ENCODE results near the gene PPP1R36. TPM values are rescaled to one million over a fixed set of nuclear protein-coding genes. Genes with fewer than 3 reads are reported as not detected.

PPP1R36 gene
- total and polyA plus RNA-seq, 5 donors from 2014 or later = 0.28 to 0.32 TPM; not detected in 3

DNA sequence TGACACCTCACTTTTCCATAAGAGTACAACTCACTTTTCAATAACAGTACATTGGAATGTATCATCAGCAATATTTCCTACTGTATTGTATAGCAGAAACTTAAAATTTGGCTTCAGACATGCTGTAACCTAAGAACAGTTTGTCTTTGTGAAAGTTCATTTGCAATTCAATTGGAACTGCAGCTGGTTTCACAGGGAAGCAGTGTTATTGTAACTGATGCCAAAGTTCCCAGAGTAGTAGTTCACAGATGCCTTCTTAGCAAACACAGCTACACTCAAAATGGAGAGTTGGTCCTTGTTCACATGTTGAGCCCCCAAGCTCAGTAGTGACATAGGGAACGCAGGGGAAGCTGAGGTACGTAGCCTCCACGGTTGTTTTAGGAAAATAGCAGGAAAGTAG lies 23.3 kb downstream of the PPP1R36 start:
- Mint-ChIP-seq H3K4me1 (no peaks in the 10 kb centered on the region), H3K9me3 (no peaks in the 10 kb centered on the region), H3K27ac (no peak overlapping the region), H3K36me3 (no peaks in the 10 kb centered on the region), H3K4me3 (no peak overlapping the region), H3K27me3 (peaks cover 11% of the 10 kb centered on the region)
- Histone ChIP-seq H3K9me3 (ENCODE audit: control insufficient read depth in 2 of 2, low read length in 2 of 2) (no peaks in the 10 kb centered on the region), H3K27ac (ENCODE audit: insufficient read depth, low read length, poor library complexity, severe bottlenecking) (no peak overlapping the region), H3K4me3 (ENCODE audit: low read depth, low read length) (no peak overlapping the region), H3K27me3 (ENCODE audit: control insufficient read depth, insufficient read depth, low read length) (peaks cover 4% of the 10 kb centered on the region), H3K36me3 (ENCODE audit: control insufficient read depth, insufficient read depth, low read length) (no peaks in the 10 kb centered on the region), H3K4me1 (ENCODE audit: control insufficient read depth, insufficient read depth, low read length, poor library complexity, severe bottlenecking) (no peaks in the 10 kb centered on the region)
- ATAC-seq (ENCODE audit: low read depth in 2 of 2) (no peak), DNase-seq (no peak)

DNA sequence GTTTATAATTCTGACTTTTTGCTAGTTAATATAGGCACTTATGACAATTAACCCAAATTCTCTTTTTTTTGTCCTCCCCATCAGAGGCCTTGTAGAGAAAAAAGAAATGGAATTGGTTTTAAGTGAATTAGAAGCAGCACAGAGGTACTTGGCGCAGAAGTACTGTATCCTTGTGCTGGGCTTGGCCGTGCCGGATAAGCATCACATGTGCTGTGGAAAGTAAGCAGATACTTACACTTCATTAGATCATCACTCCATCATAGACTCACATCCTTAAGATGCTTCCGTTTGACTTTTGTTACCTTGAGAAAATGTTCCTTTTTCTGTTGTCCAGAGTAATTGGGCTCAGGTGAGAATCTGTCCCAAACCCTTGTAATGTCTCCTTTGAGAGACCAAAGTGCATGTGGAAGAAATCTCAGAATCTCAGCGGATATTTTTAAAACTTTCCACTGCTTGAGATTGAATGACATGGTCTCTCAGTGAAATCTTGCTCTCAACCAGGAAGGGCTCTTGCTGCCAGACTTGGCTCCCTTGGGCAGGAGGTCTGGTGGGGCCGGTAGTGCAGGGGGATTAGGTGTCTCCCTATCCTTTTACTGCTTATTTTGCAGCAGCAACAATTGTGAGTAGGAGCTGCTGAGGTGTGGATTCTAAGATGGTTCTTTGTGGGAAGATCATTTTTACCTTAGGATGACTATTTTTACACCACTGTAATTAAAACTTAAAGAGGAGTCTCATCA lies 24.8 kb downstream of the PPP1R36 start:
- H3K4me3 ChIP-seq (ENCODE audit: low read depth, low read length) = no peak overlapping the region
- no peak for DNase-seq
- no peaks in the 10 kb centered on the region for H3K27me3 ChIP-seq (ENCODE audit: control insufficient read depth, insufficient read depth, low read length)
- no peaks in the 10 kb centered on the region for H3K36me3 ChIP-seq (ENCODE audit: control insufficient read depth, insufficient read depth, low read length)
- no peaks in the 10 kb centered on the region for H3K9me3 ChIP-seq (ENCODE audit: control insufficient read depth in 2 of 2, low read length in 2 of 2)
- H3K27me3 Mint-ChIP-seq = peaks cover 10% of the 10 kb centered on the region
- no peaks in the 10 kb centered on the region for H3K36me3 Mint-ChIP-seq
- H3K4me1 Mint-ChIP-seq = no peaks in the 10 kb centered on the region
- H3K27ac Mint-ChIP-seq = no peak overlapping the region
- H3K27ac ChIP-seq (ENCODE audit: insufficient read depth, low read length, poor library complexity, severe bottlenecking) = no peak overlapping the region
- no peak overlapping the region for H3K4me3 Mint-ChIP-seq
- H3K4me1 ChIP-seq (ENCODE audit: control insufficient read depth, insufficient read depth, low read length, poor library complexity, severe bottlenecking) = no peaks in the 10 kb centered on the region
- H3K9me3 Mint-ChIP-seq = no peaks in the 10 kb centered on the region
- no peak for ATAC-seq (ENCODE audit: low read depth in 2 of 2)

DNA sequence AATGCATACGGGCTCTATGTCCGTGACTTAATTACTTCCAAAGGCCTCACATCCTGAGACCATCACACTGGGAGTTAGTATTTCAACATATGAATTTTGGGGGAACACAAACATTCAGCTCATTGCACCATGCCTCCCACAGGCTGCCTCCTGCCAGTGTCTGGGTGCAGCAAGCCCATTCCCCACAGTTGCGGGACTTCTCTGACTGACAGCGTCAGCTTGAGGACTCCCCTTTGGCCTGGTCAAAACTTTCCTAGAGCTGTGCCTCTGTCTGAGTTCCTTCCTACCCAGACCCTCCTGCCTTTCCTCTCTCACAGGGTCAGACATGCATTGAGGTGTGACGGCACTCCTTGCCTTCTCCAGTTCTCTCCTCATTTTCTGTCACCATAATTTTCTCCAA lies 27.4 kb downstream of the PPP1R36 start:
- Histone ChIP-seq H3K27me3 (ENCODE audit: control insufficient read depth, insufficient read depth, low read length) (no peaks in the 10 kb centered on the region), H3K4me3 (ENCODE audit: low read depth, low read length) (no peak overlapping the region), H3K4me1 (ENCODE audit: control insufficient read depth, insufficient read depth, low read length, poor library complexity, severe bottlenecking) (no peaks in the 10 kb centered on the region), H3K9me3 (ENCODE audit: control insufficient read depth in 2 of 2, low read length in 2 of 2) (no peaks in the 10 kb centered on the region), H3K27ac (ENCODE audit: insufficient read depth, low read length, poor library complexity, severe bottlenecking) (no peak overlapping the region), H3K36me3 (ENCODE audit: control insufficient read depth, insufficient read depth, low read length) (no peaks in the 10 kb centered on the region)
- H3K9me3 Mint-ChIP-seq = no peaks in the 10 kb centered on the region
- no peaks in the 10 kb centered on the region for H3K4me1 Mint-ChIP-seq
- ATAC-seq (ENCODE audit: low read depth in 2 of 2) = no peak
- peak overlapping the region in 1 of 3 donors; percentile 14 for H3K27ac Mint-ChIP-seq
- no peak overlapping the region for H3K4me3 Mint-ChIP-seq
- H3K36me3 Mint-ChIP-seq = no peaks in the 10 kb centered on the region
- DNase-seq = no peak
- peaks cover 5% of the 10 kb centered on the region for H3K27me3 Mint-ChIP-seq

DNA sequence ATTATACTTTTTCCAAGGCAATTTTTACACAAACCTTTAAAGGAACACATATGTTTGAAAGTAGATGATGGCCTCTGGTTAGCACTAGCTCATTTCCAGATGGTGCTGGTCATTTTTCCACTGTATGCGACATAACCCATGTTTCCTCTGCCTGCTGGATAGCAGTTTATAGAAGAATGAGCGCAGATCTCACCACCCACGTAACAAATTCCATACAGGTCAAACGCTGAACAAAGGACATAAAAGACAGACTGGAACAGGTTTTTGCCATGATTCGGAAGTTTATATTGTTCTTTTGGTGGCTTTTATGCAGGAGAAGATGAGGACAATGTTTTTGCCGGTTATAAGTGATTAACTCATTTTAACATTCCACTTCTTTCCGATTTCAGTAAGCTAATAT lies 30.7 kb downstream of the PPP1R36 start:
- Histone ChIP-seq H3K9me3 (ENCODE audit: control insufficient read depth in 2 of 2, low read length in 2 of 2) (no peaks in the 10 kb centered on the region), H3K4me1 (ENCODE audit: control insufficient read depth, insufficient read depth, low read length, poor library complexity, severe bottlenecking) (no peaks in the 10 kb centered on the region), H3K4me3 (ENCODE audit: low read depth, low read length) (no peak overlapping the region), H3K27me3 (ENCODE audit: control insufficient read depth, insufficient read depth, low read length) (no peaks in the 10 kb centered on the region), H3K36me3 (ENCODE audit: control insufficient read depth, insufficient read depth, low read length) (no peaks in the 10 kb centered on the region), H3K27ac (ENCODE audit: insufficient read depth, low read length, poor library complexity, severe bottlenecking) (no peak overlapping the region)
- Mint-ChIP-seq H3K27ac (no peak overlapping the region), H3K27me3 (peaks cover 5% of the 10 kb centered on the region), H3K4me3 (no peak overlapping the region), H3K36me3 (no peaks in the 10 kb centered on the region), H3K4me1 (no peaks in the 10 kb centered on the region), H3K9me3 (no peaks in the 10 kb centered on the region)
- DNase-seq (no peak), ATAC-seq (ENCODE audit: low read depth in 2 of 2) (no peak)

DNA sequence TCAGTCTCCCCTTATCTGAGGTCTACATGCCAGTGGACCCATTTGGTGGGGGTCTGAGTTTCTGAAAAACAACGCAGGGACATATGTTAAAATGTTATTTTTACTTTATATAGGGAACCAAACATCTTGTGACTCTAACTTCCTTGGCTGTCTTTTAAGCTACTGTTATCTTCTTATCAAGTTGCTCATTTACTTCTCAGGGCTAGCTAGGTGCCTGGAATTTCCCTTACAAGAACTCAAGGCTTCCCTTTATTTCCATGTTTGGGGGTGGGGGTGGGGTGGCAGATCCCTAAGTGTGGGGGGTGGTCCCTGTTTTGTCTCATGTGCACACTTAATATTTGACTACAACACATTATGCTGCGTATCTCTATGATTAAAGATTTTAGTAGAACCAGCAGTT lies 31.6 kb downstream of the PPP1R36 start:
- Mint-ChIP-seq H3K36me3 (no peaks in the 10 kb centered on the region), H3K27ac (peak overlapping the region in 1 of 3 donors; percentile 32), H3K4me1 (peaks cover 0 to under 1% (median 0%) of the 10 kb centered on the region in 4 donors), H3K27me3 (peaks cover 5% of the 10 kb centered on the region), H3K9me3 (no peaks in the 10 kb centered on the region), H3K4me3 (no peak overlapping the region)
- Histone ChIP-seq H3K27ac (ENCODE audit: insufficient read depth, low read length, poor library complexity, severe bottlenecking) (no peak overlapping the region), H3K4me3 (ENCODE audit: low read depth, low read length) (no peak overlapping the region), H3K9me3 (ENCODE audit: control insufficient read depth in 2 of 2, low read length in 2 of 2) (no peaks in the 10 kb centered on the region), H3K4me1 (ENCODE audit: control insufficient read depth, insufficient read depth, low read length, poor library complexity, severe bottlenecking) (no peaks in the 10 kb centered on the region), H3K27me3 (ENCODE audit: control insufficient read depth, insufficient read depth, low read length) (no peaks in the 10 kb centered on the region), H3K36me3 (ENCODE audit: control insufficient read depth, insufficient read depth, low read length) (no peaks in the 10 kb centered on the region)
- DNase-seq = no peak
- no peak for ATAC-seq (ENCODE audit: low read depth in 2 of 2)

DNA sequence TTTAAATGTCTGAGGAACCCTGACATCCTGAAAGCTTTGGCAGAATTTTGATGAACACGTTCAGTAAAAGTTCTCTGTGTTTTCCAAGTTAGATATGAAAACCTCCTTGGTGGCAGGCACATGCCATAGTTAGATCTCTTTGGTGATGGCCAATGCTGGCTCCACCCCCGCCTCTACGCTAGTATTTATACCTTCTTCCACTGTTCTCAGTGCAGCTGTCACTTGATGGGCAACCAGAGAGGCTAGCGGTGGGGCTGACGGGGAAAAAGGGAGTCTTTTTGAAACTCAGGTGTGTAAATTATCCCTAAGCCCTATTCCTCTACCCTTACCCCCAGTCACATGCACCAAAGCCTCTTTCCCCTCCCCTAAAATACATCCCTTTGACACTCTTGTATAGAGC lies 32.1 kb downstream of the PPP1R36 start:
- no peak overlapping the region for H3K4me3 Mint-ChIP-seq
- H3K27ac ChIP-seq (ENCODE audit: insufficient read depth, low read length, poor library complexity, severe bottlenecking) = no peak overlapping the region
- no peak overlapping the region for H3K4me3 ChIP-seq (ENCODE audit: low read depth, low read length)
- no peak for ATAC-seq (ENCODE audit: low read depth in 2 of 2)
- H3K4me1 ChIP-seq (ENCODE audit: control insufficient read depth, insufficient read depth, low read length, poor library complexity, severe bottlenecking) = no peaks in the 10 kb centered on the region
- H3K36me3 Mint-ChIP-seq = no peaks in the 10 kb centered on the region
- peaks cover 0 to 3% (median 0%) of the 10 kb centered on the region in 4 donors for H3K4me1 Mint-ChIP-seq
- DNase-seq = no peak
- H3K27me3 Mint-ChIP-seq = peaks cover 5% of the 10 kb centered on the region
- H3K27me3 ChIP-seq (ENCODE audit: control insufficient read depth, insufficient read depth, low read length) = no peaks in the 10 kb centered on the region
- H3K9me3 ChIP-seq (ENCODE audit: control insufficient read depth in 2 of 2, low read length in 2 of 2) = no peaks in the 10 kb centered on the region
- no peak overlapping the region for H3K27ac Mint-ChIP-seq
- no peaks in the 10 kb centered on the region for H3K36me3 ChIP-seq (ENCODE audit: control insufficient read depth, insufficient read depth, low read length)
- no peaks in the 10 kb centered on the region for H3K9me3 Mint-ChIP-seq

DNA sequence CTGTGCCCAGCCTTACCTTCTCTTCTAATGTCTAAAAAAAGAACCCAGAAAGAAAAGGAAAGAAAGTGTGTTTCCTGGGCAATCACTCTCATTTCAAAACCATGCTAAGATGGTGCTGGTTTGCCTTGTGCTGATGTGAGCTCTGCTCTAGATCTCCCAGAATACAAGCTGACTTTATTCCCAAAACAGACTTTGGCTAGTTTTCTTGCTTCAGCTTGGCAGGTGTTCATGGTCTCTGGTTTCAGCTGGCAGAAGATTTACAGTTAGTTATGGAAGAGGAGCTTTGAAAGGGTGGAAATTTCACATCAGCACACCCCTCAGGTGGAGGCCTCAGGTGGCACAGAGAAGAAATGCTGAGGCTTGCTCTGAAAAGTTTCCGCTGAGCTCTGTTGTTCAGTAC lies 34.4 kb downstream of the PPP1R36 start:
- peaks cover 0 to 3% (median 0%) of the 10 kb centered on the region in 4 donors for H3K4me1 Mint-ChIP-seq
- H3K9me3 Mint-ChIP-seq = no peaks in the 10 kb centered on the region
- peaks cover under 1% of the 10 kb centered on the region for H3K27me3 Mint-ChIP-seq
- Histone ChIP-seq H3K27me3 (ENCODE audit: control insufficient read depth, insufficient read depth, low read length) (no peaks in the 10 kb centered on the region), H3K4me3 (ENCODE audit: low read depth, low read length) (no peak overlapping the region), H3K27ac (ENCODE audit: insufficient read depth, low read length, poor library complexity, severe bottlenecking) (no peak overlapping the region), H3K36me3 (ENCODE audit: control insufficient read depth, insufficient read depth, low read length) (no peaks in the 10 kb centered on the region), H3K9me3 (ENCODE audit: control insufficient read depth in 2 of 2, low read length in 2 of 2) (no peaks in the 10 kb centered on the region), H3K4me1 (ENCODE audit: control insufficient read depth, insufficient read depth, low read length, poor library complexity, severe bottlenecking) (no peaks in the 10 kb centered on the region)
- no peak for DNase-seq
- peak overlapping the region in 1 of 3 donors; percentile 26 for H3K27ac Mint-ChIP-seq
- no peak for ATAC-seq (ENCODE audit: low read depth in 2 of 2)
- no peak overlapping the region for H3K4me3 Mint-ChIP-seq
- no peaks in the 10 kb centered on the region for H3K36me3 Mint-ChIP-seq

DNA sequence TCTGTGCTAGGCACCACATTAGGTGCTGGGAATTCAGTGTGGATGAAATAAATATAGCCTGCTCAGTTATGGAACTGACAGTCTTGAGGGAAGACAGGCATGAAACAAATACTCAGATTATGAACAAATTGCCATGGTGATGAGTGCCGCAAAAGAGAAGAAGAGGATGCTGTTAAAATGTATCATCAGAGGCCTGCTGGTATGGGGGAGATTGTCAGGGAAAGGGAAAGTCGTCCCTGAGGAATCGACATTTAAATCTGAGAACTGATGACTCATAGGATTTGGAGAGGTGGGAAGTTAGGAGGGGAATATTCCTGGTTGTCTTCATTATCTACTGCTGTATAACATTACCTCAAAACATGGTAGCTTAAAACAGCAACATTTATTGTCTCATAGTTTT lies 42.0 kb downstream of the PPP1R36 start:
- Mint-ChIP-seq H3K4me1 (no peaks in the 10 kb centered on the region), H3K27ac (no peak overlapping the region), H3K9me3 (no peaks in the 10 kb centered on the region), H3K36me3 (peaks cover 6% of the 10 kb centered on the region), H3K4me3 (no peak overlapping the region), H3K27me3 (peaks cover 5% of the 10 kb centered on the region)
- H3K4me1 ChIP-seq (ENCODE audit: control insufficient read depth, insufficient read depth, low read length, poor library complexity, severe bottlenecking) = no peaks in the 10 kb centered on the region
- H3K36me3 ChIP-seq (ENCODE audit: control insufficient read depth, insufficient read depth, low read length) = no peaks in the 10 kb centered on the region
- ATAC-seq (ENCODE audit: low read depth in 2 of 2) (no peak), DNase-seq (no peak)
- H3K9me3 ChIP-seq (ENCODE audit: control insufficient read depth in 2 of 2, low read length in 2 of 2) = no peaks in the 10 kb centered on the region
- no peak overlapping the region for H3K4me3 ChIP-seq (ENCODE audit: low read depth, low read length)
- H3K27me3 ChIP-seq (ENCODE audit: control insufficient read depth, insufficient read depth, low read length) = peaks cover 2% of the 10 kb centered on the region
- H3K27ac ChIP-seq (ENCODE audit: insufficient read depth, low read length, poor library complexity, severe bottlenecking) = no peak overlapping the region
